Measurements from ENCODE around the gene ELAVL1.

Gene ELAVL1

GRCh38 chr19:7977723-7978040, 27.8 kb downstream of the ELAVL1 start:
- H3K36me3 ChIP-seq, result peaks cover 85% of the 10 kb centered on the region
- no peaks in the 10 kb centered on the region for H3K4me1 ChIP-seq (ENCODE audit: control insufficient read depth in 1 of 2, insufficient read depth in 1 of 2, low read depth in 1 of 2, low read length in 1 of 2)
- TF ChIP-seq CTCF (IDR thresholded peaks at IDR 0.05), result no peak
- H3K27ac ChIP-seq, result no peak overlapping the region
- H3K9me3 ChIP-seq, result no peaks in the 10 kb centered on the region
- H3K27me3 ChIP-seq, result no peaks in the 10 kb centered on the region
- no peak overlapping the region for H3K4me3 ChIP-seq (ENCODE audit: low read depth in 1 of 2, low read length in 1 of 2)

- no peak overlapping the region for H3K27ac ChIP-seq
- no peaks in the 10 kb centered on the region for H3K9me3 ChIP-seq
- peaks cover 83% of the 10 kb centered on the region for H3K36me3 ChIP-seq
- H3K4me1 ChIP-seq (ENCODE audit: control insufficient read depth in 1 of 2, insufficient read depth in 1 of 2, low read depth in 1 of 2, low read length in 1 of 2), result no peaks in the 10 kb centered on the region
- no peaks in the 10 kb centered on the region for H3K27me3 ChIP-seq
- no peak overlapping the region for H3K4me3 ChIP-seq (ENCODE audit: low read depth in 1 of 2, low read length in 1 of 2)
- TF ChIP-seq CTCF (IDR thresholded peaks at IDR 0.05), result no peak
These were observed 28.3 kb downstream of the ELAVL1 start for GRCh38 chr19:7977021-7977722.

- Histone ChIP-seq H3K4me1 (ENCODE audit: control insufficient read depth in 1 of 2, insufficient read depth in 1 of 2, low read depth in 1 of 2, low read length in 1 of 2) (no peaks in the 10 kb centered on the region), H3K4me3 (ENCODE audit: low read depth in 1 of 2, low read length in 1 of 2) (no peak overlapping the region), H3K36me3 (peaks cover 83% of the 10 kb centered on the region)
These were observed 29.0 kb downstream of the ELAVL1 start for GRCh38 chr19:7976461-7976860.

GRCh38 chr19:7975037-7975436, 30.4 kb downstream of the ELAVL1 start:
- no peak for TF ChIP-seq CTCF (IDR thresholded peaks at IDR 0.05)
- Histone ChIP-seq H3K4me3 (ENCODE audit: low read depth in 1 of 2, low read length in 1 of 2) (no peak overlapping the region), H3K9me3 (no peaks in the 10 kb centered on the region), H3K36me3 (peaks cover 79% of the 10 kb centered on the region), H3K4me1 (ENCODE audit: control insufficient read depth in 1 of 2, insufficient read depth in 1 of 2, low read depth in 1 of 2, low read length in 1 of 2) (no peaks in the 10 kb centered on the region), H3K27ac (no peak overlapping the region), H3K27me3 (no peaks in the 10 kb centered on the region)

More at GRCh38 chr19:7976461-7976860, 29.0 kb downstream of the ELAVL1 start:
- TF ChIP-seq CTCF (IDR thresholded peaks at IDR 0.05), result no peak
- Histone ChIP-seq H3K27ac (no peak overlapping the region), H3K9me3 (no peaks in the 10 kb centered on the region), H3K27me3 (no peaks in the 10 kb centered on the region)

- Histone ChIP-seq H3K27ac (no peak overlapping the region), H3K4me3 (ENCODE audit: low read depth in 1 of 2, low read length in 1 of 2) (no peak overlapping the region)
These were observed 31.6 kb downstream of the ELAVL1 start for GRCh38 chr19:7973883-7974282.

More at GRCh38 chr19:7973883-7974282, 31.6 kb downstream of the ELAVL1 start:
- H3K27me3 ChIP-seq, result no peaks in the 10 kb centered on the region
- peaks cover 73% of the 10 kb centered on the region for H3K36me3 ChIP-seq
- TF ChIP-seq CTCF (IDR thresholded peaks at IDR 0.05), result no peak
- H3K9me3 ChIP-seq, result no peaks in the 10 kb centered on the region
- no peaks in the 10 kb centered on the region for H3K4me1 ChIP-seq (ENCODE audit: control insufficient read depth in 1 of 2, insufficient read depth in 1 of 2, low read depth in 1 of 2, low read length in 1 of 2)

All from neutrophil (primary cell).